ENCODE measurements around the gene DENND1A.
A peak's percentile ranks its signal among the peaks of the same experiment; 100 is the strongest.
"Not testable (repeated sequence)": the region's sequence is repeated elsewhere in the genome, so short reads cannot be mapped to it uniquely, and the experiment has no call there.

The DENND1A gene

GRCh38 chr9:123408313-123409262 is 521.3 kb downstream of the DENND1A start:
- peaks cover 16% of the 10 kb centered on the region for H3K4me1 Mint-ChIP-seq
- H3K27me3 Mint-ChIP-seq = no peaks in the 10 kb centered on the region
- no peaks in the 10 kb centered on the region for H3K9me3 Mint-ChIP-seq
- no peak for ATAC-seq
- no peak overlapping the region for H3K4me3 Mint-ChIP-seq
- DNase-seq = no peak
- H3K27ac Mint-ChIP-seq = no peak overlapping the region

GRCh38 chr9:123407217-123407851 is 522.6 kb downstream of the DENND1A start:
- peaks cover 16% of the 10 kb centered on the region for H3K4me1 Mint-ChIP-seq
- no peak overlapping the region for H3K4me3 Mint-ChIP-seq
- H3K27me3 Mint-ChIP-seq = no peaks in the 10 kb centered on the region
- DNase-seq = no peak
- no peak overlapping the region for H3K27ac Mint-ChIP-seq
- H3K9me3 Mint-ChIP-seq = no peaks in the 10 kb centered on the region
- no peak for ATAC-seq

GRCh38 chr9:123406691-123407216 is 523.2 kb downstream of the DENND1A start:
- no peaks in the 10 kb centered on the region for H3K27me3 Mint-ChIP-seq
- no peak for DNase-seq
- no peaks in the 10 kb centered on the region for H3K9me3 Mint-ChIP-seq
- no peak overlapping the region for H3K4me3 Mint-ChIP-seq
- ATAC-seq = no peak
- H3K27ac Mint-ChIP-seq = peak overlapping the region in 1 of 2 donors; percentile 2
- H3K4me1 Mint-ChIP-seq = peaks cover 16% of the 10 kb centered on the region

GRCh38 chr9:123406016-123406415 is 523.9 kb downstream of the DENND1A start:
- ATAC-seq = no peak
- Mint-ChIP-seq H3K9me3 (no peaks in the 10 kb centered on the region), H3K27me3 (no peaks in the 10 kb centered on the region), H3K4me1 (peaks cover 16% of the 10 kb centered on the region), H3K4me3 (no peak overlapping the region), H3K27ac (no peak overlapping the region)
- no peak for DNase-seq

- H3K27me3 Mint-ChIP-seq = no peaks in the 10 kb centered on the region
- no peak overlapping the region for H3K27ac Mint-ChIP-seq
- DNase-seq (no peak), ATAC-seq (no peak)
- H3K4me1 Mint-ChIP-seq = peaks cover 16% of the 10 kb centered on the region
- no peaks in the 10 kb centered on the region for H3K9me3 Mint-ChIP-seq
- H3K4me3 Mint-ChIP-seq = no peak overlapping the region
These were observed 526.9 kb downstream of the DENND1A start for GRCh38 chr9:123402981-123403509.

- ATAC-seq (no peak), DNase-seq (no peak)
- Mint-ChIP-seq H3K4me3 (no peak overlapping the region), H3K9me3 (no peaks in the 10 kb centered on the region), H3K27me3 (no peaks in the 10 kb centered on the region), H3K27ac (no peak overlapping the region), H3K4me1 (peaks cover 11% of the 10 kb centered on the region)
These were observed 527.9 kb downstream of the DENND1A start for GRCh38 chr9:123401879-123402513.

GRCh38 chr9:123400926-123401503 is 528.9 kb downstream of the DENND1A start:
- Mint-ChIP-seq H3K27ac (no peak overlapping the region), H3K4me3 (no peak overlapping the region), H3K27me3 (no peaks in the 10 kb centered on the region), H3K9me3 (no peaks in the 10 kb centered on the region), H3K4me1 (peaks cover under 1% of the 10 kb centered on the region)
- no peak for ATAC-seq
- no peak for DNase-seq

- no peaks in the 10 kb centered on the region for H3K9me3 Mint-ChIP-seq
- no peak overlapping the region for H3K4me3 Mint-ChIP-seq
- H3K27ac Mint-ChIP-seq = no peak overlapping the region
- DNase-seq (no peak), ATAC-seq (no peak)
- no peaks in the 10 kb centered on the region for H3K27me3 Mint-ChIP-seq
- H3K4me1 Mint-ChIP-seq = no peaks in the 10 kb centered on the region
These were observed 530.0 kb downstream of the DENND1A start for GRCh38 chr9:123399803-123400378.

- not testable (repeated sequence) for H3K27me3 Mint-ChIP-seq, H3K9me3 Mint-ChIP-seq, H3K4me1 Mint-ChIP-seq, H3K4me3 Mint-ChIP-seq, DNase-seq, H3K27ac Mint-ChIP-seq, ATAC-seq
These were observed 531.0 kb downstream of the DENND1A start for GRCh38 chr9:123398938-123399337.

GRCh38 chr9:123397975-123398374 is 532.0 kb downstream of the DENND1A start:
- Mint-ChIP-seq H3K27me3 (no peaks in the 10 kb centered on the region), H3K4me1 (no peaks in the 10 kb centered on the region), H3K27ac (peak overlapping the region in 1 of 2 donors; percentile 63), H3K9me3 (no peaks in the 10 kb centered on the region), H3K4me3 (no peak overlapping the region)
- ATAC-seq (no peak), DNase-seq (no peak)

- ATAC-seq (no peak), DNase-seq (no peak)
- H3K27ac Mint-ChIP-seq = no peak overlapping the region
- H3K4me3 Mint-ChIP-seq = no peak overlapping the region
- H3K9me3 Mint-ChIP-seq = no peaks in the 10 kb centered on the region
- H3K4me1 Mint-ChIP-seq = no peaks in the 10 kb centered on the region
- no peaks in the 10 kb centered on the region for H3K27me3 Mint-ChIP-seq
These were observed 534.0 kb downstream of the DENND1A start for GRCh38 chr9:123395689-123396511.

GRCh38 chr9:123395276-123395688 is 534.6 kb downstream of the DENND1A start:
- H3K4me3 Mint-ChIP-seq = no peak overlapping the region

GRCh38 chr9:123394291-123395235 is 535.4 kb downstream of the DENND1A start:
- DNase-seq (no peak), ATAC-seq (no peak)
- H3K27me3 Mint-ChIP-seq = no peaks in the 10 kb centered on the region
- no peaks in the 10 kb centered on the region for H3K9me3 Mint-ChIP-seq
- no peak overlapping the region for H3K4me3 Mint-ChIP-seq
- peak overlapping the region in 1 of 2 donors; percentile 33 for H3K27ac Mint-ChIP-seq
- H3K4me1 Mint-ChIP-seq = no peaks in the 10 kb centered on the region

More at GRCh38 chr9:123395276-123395688, 534.6 kb downstream of the DENND1A start:
- DNase-seq (no peak), ATAC-seq (no peak)
- no peak overlapping the region for H3K27ac Mint-ChIP-seq
- H3K27me3 Mint-ChIP-seq = no peaks in the 10 kb centered on the region
- H3K4me1 Mint-ChIP-seq = no peaks in the 10 kb centered on the region
- H3K9me3 Mint-ChIP-seq = no peaks in the 10 kb centered on the region
